HL-60 (cell line): ENCODE results near the gene PCDHB1.

Source experiments
- DNase-seq, 2 experiments: peaks; one replicate each; pipeline ENCODE4 v3.0.0-alpha.2; 2010 to 2020; ENCODE audit warnings: low read depth in 1 of 2, low spot score in 1 of 2
- H3K27ac ChIP-seq: fragments of 250-450 bp; sonication (Bioruptor Pico); replicated peaks from 2 replicates; pipeline ENCODE4 v1.5.1; 2020; ENCODE audit warnings: mild to moderate bottlenecking, moderate library complexity
- H3K27me3 ChIP-seq: fragments of 250-450 bp; sonication (Bioruptor Pico); 2 replicates; pipeline ENCODE4 v1.5.1; 2021; ENCODE audit warnings: mild to moderate bottlenecking, moderate library complexity; ENCODE audit not compliant: insufficient read depth, poor library complexity, severe bottlenecking
- H3K4me3 ChIP-seq: replicated peaks from 2 replicates; pipeline ENCODE4 v1.5.1; 2011; ENCODE audit warnings: mild to moderate bottlenecking, control low read depth, low read length; ENCODE audit not compliant: insufficient read depth
- CTCF ChIP-seq: IDR thresholded peaks from one replicate; pipeline ENCODE4 v1.5.1; 2011; ENCODE audit warnings: low read length, control low read depth, inconsistent platforms; ENCODE audit not compliant: insufficient read depth
- GABPA ChIP-seq: IDR thresholded peaks from 2 replicates; pipeline ENCODE4 v1.6.1; 2012; ENCODE audit warnings: low read depth
- POLR2AphosphoS5 ChIP-seq: IDR thresholded peaks from 2 replicates; pipeline ENCODE4 v1.6.1; 2012; ENCODE audit warnings: low read depth
- REST ChIP-seq: IDR thresholded peaks from 2 replicates; pipeline ENCODE4 v1.6.1; 2012; ENCODE audit warnings: low read depth; ENCODE audit not compliant: insufficient replicate concordance
- SPI1 ChIP-seq: IDR thresholded peaks from 2 replicates; pipeline ENCODE4 v1.6.1; 2012; ENCODE audit warnings: low read depth, mild to moderate bottlenecking, borderline replicate concordance

The PCDHB1 gene

GRCh38 chr5:141077826-141078225 lies 26.7 kb downstream of the PCDHB1 start:
- TF ChIP-seq SPI1 (no peak), REST (no peak), POLR2AphosphoS5 (no peak), GABPA (no peak), CTCF (no peak)
- H3K27ac ChIP-seq: no peak overlapping the region
- no peak overlapping the region for H3K4me3 ChIP-seq
- DNase-seq: no peak
- H3K27me3 ChIP-seq: peaks cover 2% of the 10 kb centered on the region

- H3K27ac ChIP-seq: no peak overlapping the region
- no peak for TF ChIP-seq CTCF
- no peak for TF ChIP-seq GABPA
- TF ChIP-seq POLR2AphosphoS5: no peak
- no peak for TF ChIP-seq REST
- no peak for TF ChIP-seq SPI1
- no peak for DNase-seq
- H3K27me3 ChIP-seq: no peaks in the 10 kb centered on the region
- H3K4me3 ChIP-seq: no peak overlapping the region
Observed at GRCh38 chr5:141082228-141082627, 31.1 kb downstream of the PCDHB1 start.

GRCh38 chr5:141084487-141084989 lies 33.4 kb downstream of the PCDHB1 start:
- Histone ChIP-seq H3K27me3 (no peaks in the 10 kb centered on the region), H3K27ac (no peak overlapping the region), H3K4me3 (no peak overlapping the region)
- no peak for DNase-seq
- TF ChIP-seq REST (no peak), POLR2AphosphoS5 (no peak), GABPA (no peak), SPI1 (no peak), CTCF (no peak)
